Measurements from ENCODE around the gene RETREG2. TPM values are rescaled to one million over a fixed set of nuclear protein-coding genes. Genes with fewer than 3 reads are reported as not detected.
"Not testable (repeated sequence)": the region's sequence is repeated elsewhere in the genome, so short reads cannot be mapped to it uniquely, and the experiment has no call there.

Gene RETREG2
- total RNA-seq, 4 donors from 2014 or later = 18.2 to 216 (median 74.9) TPM

GRCh38 chr2:219186754-219187456 lies 8.8 kb downstream of the RETREG2 start:
- intact Hi-C loops (cut with DNase I; ENCODE audit: low total_unique reads) = no loop called here
- no peak for DNase-seq
- Histone ChIP-seq H3K27me3 (no peaks in the 10 kb centered on the region), H3K9me3 (no peaks in the 10 kb centered on the region), H3K36me3 (no peaks in the 10 kb centered on the region), H3K4me3 (no peak overlapping the region), H3K4me1 (no peaks in the 10 kb centered on the region), H3K27ac (no peak overlapping the region)
- TF ChIP-seq POLR2A (IDR thresholded peaks at IDR 0.05) = no peak
- TF ChIP-seq CTCF (IDR thresholded peaks at IDR 0.05) = no peak

GRCh38 chr2:219197388-219197787 lies 19.3 kb downstream of the RETREG2 start:
- TF ChIP-seq POLR2A (IDR thresholded peaks at IDR 0.05) (no peak), CTCF (IDR thresholded peaks at IDR 0.05) (no peak)
- Histone ChIP-seq H3K36me3 (no peaks in the 10 kb centered on the region), H3K4me1 (no peaks in the 10 kb centered on the region), H3K9me3 (no peaks in the 10 kb centered on the region), H3K4me3 (no peak overlapping the region), H3K27me3 (no peaks in the 10 kb centered on the region), H3K27ac (no peak overlapping the region)
- DNase-seq = no peak
- intact Hi-C loops (cut with DNase I; ENCODE audit: low total_unique reads) = no loop called here

- Histone ChIP-seq H3K27ac (no peak overlapping the region), H3K4me3 (no peak overlapping the region), H3K4me1 (no peaks in the 10 kb centered on the region), H3K27me3 (no peaks in the 10 kb centered on the region), H3K36me3 (no peaks in the 10 kb centered on the region), H3K9me3 (no peaks in the 10 kb centered on the region)
- intact Hi-C loops (cut with DNase I; ENCODE audit: low total_unique reads) = no loop called here
- no peak for TF ChIP-seq POLR2A (IDR thresholded peaks at IDR 0.05)
- no peak for TF ChIP-seq CTCF (IDR thresholded peaks at IDR 0.05)
- no peak for DNase-seq
Measured at GRCh38 chr2:219198974-219199373, 20.9 kb downstream of the RETREG2 start.

GRCh38 chr2:219199470-219200211 lies 21.6 kb downstream of the RETREG2 start:
- intact Hi-C loops (cut with DNase I; ENCODE audit: low total_unique reads) = no loop called here
- TF ChIP-seq CTCF (IDR thresholded peaks at IDR 0.05) (no peak), POLR2A (IDR thresholded peaks at IDR 0.05) (no peak)
- no peak for DNase-seq

GRCh38 chr2:219200502-219201326 lies 22.6 kb downstream of the RETREG2 start:
- H3K36me3 ChIP-seq; DNase-seq; H3K27ac ChIP-seq; H3K4me1 ChIP-seq; H3K4me3 ChIP-seq; H3K27me3 ChIP-seq; intact Hi-C loops (cut with DNase I; ENCODE audit: low total_unique reads); H3K9me3 ChIP-seq: not testable (repeated sequence)

More at GRCh38 chr2:219199470-219200211, 21.6 kb downstream of the RETREG2 start:
- H3K27ac ChIP-seq = no peak overlapping the region
- no peaks in the 10 kb centered on the region for H3K9me3 ChIP-seq
- H3K27me3 ChIP-seq = no peaks in the 10 kb centered on the region
- H3K4me3 ChIP-seq = no peak overlapping the region
- no peaks in the 10 kb centered on the region for H3K36me3 ChIP-seq
- no peaks in the 10 kb centered on the region for H3K4me1 ChIP-seq

- H3K4me1 ChIP-seq; H3K36me3 ChIP-seq; intact Hi-C loops (cut with DNase I; ENCODE audit: low total_unique reads); H3K9me3 ChIP-seq; H3K4me3 ChIP-seq; H3K27ac ChIP-seq; DNase-seq; H3K27me3 ChIP-seq: not testable (repeated sequence)
Measured at GRCh38 chr2:219201331-219201730, 23.3 kb downstream of the RETREG2 start.

Measured in uterus (tissue), 4 donors.